Inflammatory macrophage treated with lipopolysaccharide for 4 hours (primary cell): ENCODE data around the gene GH1.
"Not testable (repeated sequence)": the region's sequence is repeated elsewhere in the genome, so short reads cannot be mapped to it uniquely, and the experiment has no call there.

Source experiments
- DNase-seq: peaks from one replicate; pipeline ENCODE4 v3.0.0-alpha.2; 2020

The GH1 gene

GRCh38 chr17:63925615-63926014 is 7.0 kb upstream of the GH1 start:
- DNase-seq, result no peak

- DNase-seq, result not testable (repeated sequence)
These were observed 3.8 kb upstream of the GH1 start for GRCh38 chr17:63922402-63922801.

- DNase-seq, result not testable (repeated sequence)
These were observed 2.1 kb upstream of the GH1 start for GRCh38 chr17:63920779-63921178.

- DNase-seq, result not testable (repeated sequence)
These were observed 1.4 kb upstream of the GH1 start for GRCh38 chr17:63920050-63920449.

- DNase-seq, result peak; percentile 42
These were observed 678 bp upstream of the GH1 start for GRCh38 chr17:63919311-63919723.

- DNase-seq, result no peak
These were observed 334 bp downstream of the GH1 start for GRCh38 chr17:63918305-63918704.

GRCh38 chr17:63917646-63918045 is 993 bp downstream of the GH1 start:
- no peak for DNase-seq

- DNase-seq, result not testable (repeated sequence)
These were observed 1.4 kb downstream of the GH1 start for GRCh38 chr17:63917206-63917605.

GRCh38 chr17:63916566-63917185 is 2.0 kb downstream of the GH1 start:
- no peak for DNase-seq

- DNase-seq, result not testable (repeated sequence)
These were observed 2.9 kb downstream of the GH1 start for GRCh38 chr17:63915753-63916152.

- DNase-seq, result no peak
These were observed 4.2 kb downstream of the GH1 start for GRCh38 chr17:63914471-63914870.

GRCh38 chr17:63911657-63912100 is 7.0 kb downstream of the GH1 start:
- peak; percentile 10 for DNase-seq

- no peak for DNase-seq
These were observed 7.5 kb downstream of the GH1 start, which contains the start of gene CSHL1 for GRCh38 chr17:63911041-63911635. Gene CSHL1 (minus strand): TSS chr17:63911258. CDS start chr17:63911196, 62 bp downstream.

- no peak for DNase-seq
These were observed 8.5 kb downstream of the GH1 start for GRCh38 chr17:63910096-63910495.

- not testable (repeated sequence) for DNase-seq
These were observed 9.1 kb downstream of the GH1 start for GRCh38 chr17:63909586-63909985.

GRCh38 chr17:63907161-63907778 is 11.4 kb downstream of the GH1 start:
- not testable (repeated sequence) for DNase-seq

GRCh38 chr17:63904796-63905195 is 13.8 kb downstream of the GH1 start:
- not testable (repeated sequence) for DNase-seq

- DNase-seq, result not testable (repeated sequence)
These were observed 14.8 kb downstream of the GH1 start for GRCh38 chr17:63903787-63904201.

GRCh38 chr17:63901971-63902370 is 16.7 kb downstream of the GH1 start:
- DNase-seq, result not testable (repeated sequence)

GRCh38 chr17:63898899-63899798 is 19.5 kb downstream of the GH1 start:
- DNase-seq, result not testable (repeated sequence)

GRCh38 chr17:63896524-63897354 is 21.9 kb downstream of the GH1 start, which contains the start of gene CSH1:
Gene CSH1 (minus strand): TSS chr17:63896574. CDS start chr17:63896511, 63 bp downstream.
- DNase-seq, result not testable (repeated sequence)

GRCh38 chr17:63894821-63895220 is 23.8 kb downstream of the GH1 start:
- DNase-seq, result not testable (repeated sequence)
